Type B pancreatic cell (in vitro differentiated cells): ENCODE data around the gene DUSP12. TPM values are rescaled to one million over a fixed set of nuclear protein-coding genes. Genes with fewer than 3 reads are reported as not detected.

Experiments used
- DNase-seq: peaks from one replicate; pipeline ENCODE4 v3.0.0; 2021; ENCODE audit warnings: mixed read lengths; ENCODE audit not compliant: unreplicated experiment; ENCODE audit errors: extremely low spot score
- H3K27ac Mint-ChIP-seq: 2 replicates; pipeline ENCODE4 v1.8.0; 2021; ENCODE audit warnings: mild to moderate bottlenecking, mixed read lengths
- H3K27me3 Mint-ChIP-seq: 2 replicates; pipeline ENCODE4 v1.8.0; 2021; ENCODE audit warnings: mixed read lengths
- H3K36me3 Mint-ChIP-seq: 2 replicates; pipeline ENCODE4 v1.8.0; 2021; ENCODE audit warnings: mixed read lengths
- H3K4me1 Mint-ChIP-seq: one replicate; pipeline ENCODE4 v1.8.0; 2021; ENCODE audit warnings: mixed read lengths; ENCODE audit not compliant: unreplicated experiment
- H3K4me3 Mint-ChIP-seq: 2 replicates; pipeline ENCODE4 v1.8.0; 2021; ENCODE audit warnings: mild to moderate bottlenecking, mixed read lengths
- H3K9me3 Mint-ChIP-seq: 2 replicates; pipeline ENCODE4 v1.8.0; 2021; ENCODE audit warnings: mixed read lengths
- total RNA-seq: library from RNA; stranded (reverse); gene quantifications from 2 replicates; pipeline ENCODE4 v1.2.1, GENCODE V29; 2021; ENCODE audit warnings: low replicate concordance
- TF ChIP-seq, protein P1 (sequence below): fragments of 200-600 bp; sonication (generic); conservative IDR thresholded peaks from 2 replicates; pipeline ENCODE4 v1.5.0; 2021; ENCODE audit warnings: antibody characterized with exemption, mild to moderate bottlenecking

DUSP12 gene
- total RNA-seq, 1 donor from 2014 or later: 34.0 TPM

DNA sequence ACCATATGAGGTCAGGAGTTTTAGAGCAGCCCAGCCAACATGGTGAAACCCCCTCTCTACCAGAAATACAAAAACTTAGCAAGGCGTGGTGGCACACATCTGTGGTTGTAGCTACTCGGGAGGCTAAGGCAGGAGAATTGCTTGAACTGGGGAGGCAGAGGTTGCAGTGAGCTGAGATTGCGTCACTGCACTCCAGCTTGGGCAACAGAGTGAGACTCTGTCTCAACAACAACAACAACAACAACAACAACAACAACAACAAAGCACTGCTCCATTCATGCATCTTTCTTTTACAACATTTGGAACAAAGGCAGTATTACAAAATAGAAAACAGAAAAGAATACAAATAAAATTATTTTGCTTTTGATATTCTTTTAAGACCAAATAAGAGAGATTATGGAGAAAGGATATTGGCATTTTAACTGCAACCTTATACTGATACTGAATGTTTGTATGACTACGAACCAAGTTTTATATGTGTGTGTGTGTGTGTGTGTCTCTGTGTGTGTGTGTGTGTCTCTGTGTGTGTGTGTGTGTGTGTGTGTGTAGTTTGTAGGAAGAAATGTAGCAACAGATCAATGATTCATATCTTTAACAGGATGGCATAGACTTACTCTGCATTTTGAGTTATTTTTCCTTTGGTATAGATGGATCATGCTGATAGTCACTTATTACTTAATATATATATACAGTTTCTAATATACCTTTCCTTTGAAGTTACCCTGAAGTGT is 41.2 kb downstream of the DUSP12 start:
- H3K27me3 Mint-ChIP-seq: no peaks in the 10 kb centered on the region
- no peak overlapping the region for H3K4me3 Mint-ChIP-seq
- peaks cover 6% of the 10 kb centered on the region for H3K4me1 Mint-ChIP-seq
- peaks cover 20% of the 10 kb centered on the region for H3K36me3 Mint-ChIP-seq
- DNase-seq: no peak
- no peak overlapping the region for H3K27ac Mint-ChIP-seq
- H3K9me3 Mint-ChIP-seq: no peaks in the 10 kb centered on the region
- TF ChIP-seq, protein P1, sequence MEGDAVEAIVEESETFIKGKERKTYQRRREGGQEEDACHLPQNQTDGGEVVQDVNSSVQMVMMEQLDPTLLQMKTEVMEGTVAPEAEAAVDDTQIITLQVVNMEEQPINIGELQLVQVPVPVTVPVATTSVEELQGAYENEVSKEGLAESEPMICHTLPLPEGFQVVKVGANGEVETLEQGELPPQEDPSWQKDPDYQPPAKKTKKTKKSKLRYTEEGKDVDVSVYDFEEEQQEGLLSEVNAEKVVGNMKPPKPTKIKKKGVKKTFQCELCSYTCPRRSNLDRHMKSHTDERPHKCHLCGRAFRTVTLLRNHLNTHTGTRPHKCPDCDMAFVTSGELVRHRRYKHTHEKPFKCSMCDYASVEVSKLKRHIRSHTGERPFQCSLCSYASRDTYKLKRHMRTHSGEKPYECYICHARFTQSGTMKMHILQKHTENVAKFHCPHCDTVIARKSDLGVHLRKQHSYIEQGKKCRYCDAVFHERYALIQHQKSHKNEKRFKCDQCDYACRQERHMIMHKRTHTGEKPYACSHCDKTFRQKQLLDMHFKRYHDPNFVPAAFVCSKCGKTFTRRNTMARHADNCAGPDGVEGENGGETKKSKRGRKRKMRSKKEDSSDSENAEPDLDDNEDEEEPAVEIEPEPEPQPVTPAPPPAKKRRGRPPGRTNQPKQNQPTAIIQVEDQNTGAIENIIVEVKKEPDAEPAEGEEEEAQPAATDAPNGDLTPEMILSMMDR: no peak

DNA sequence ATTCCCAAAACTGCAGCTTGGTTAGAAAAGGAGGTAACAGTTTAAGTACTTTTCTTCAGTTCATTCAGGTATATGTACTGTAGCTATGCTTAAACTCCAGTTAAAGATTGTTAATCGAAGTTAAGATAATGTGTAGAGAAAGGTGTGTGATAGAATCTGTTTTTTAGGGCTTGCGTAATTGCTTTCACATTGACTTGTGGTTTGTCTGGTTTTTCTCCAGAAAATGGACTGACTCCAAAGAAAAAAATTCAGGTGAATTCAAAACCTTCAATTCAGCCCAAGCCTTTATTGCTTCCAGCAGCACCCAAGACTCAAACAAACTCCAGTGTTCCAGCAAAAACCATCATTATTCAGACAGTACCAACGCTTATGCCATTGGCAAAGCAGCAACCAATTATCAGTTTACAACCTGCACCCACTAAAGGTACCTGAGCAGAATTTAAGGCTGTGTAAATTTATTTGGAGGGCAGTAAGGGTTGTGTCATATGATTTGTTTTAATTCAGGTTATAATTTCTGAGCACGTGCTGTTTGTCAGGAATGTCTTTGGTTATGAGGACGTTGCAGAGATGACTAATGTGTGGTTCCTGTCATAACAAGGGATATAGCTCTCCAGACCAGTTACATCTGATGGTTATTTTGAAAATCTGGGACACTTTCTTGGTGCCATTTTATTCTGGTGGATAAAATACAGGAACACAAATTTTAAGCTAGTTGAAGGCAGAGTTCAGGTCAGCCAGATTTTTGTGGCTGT is 42.5 kb downstream of the DUSP12 start:
- peaks cover 6% of the 10 kb centered on the region for H3K4me1 Mint-ChIP-seq
- H3K36me3 Mint-ChIP-seq: peaks cover 15% of the 10 kb centered on the region
- TF ChIP-seq, protein P1: no peak
- H3K9me3 Mint-ChIP-seq: no peaks in the 10 kb centered on the region
- H3K27me3 Mint-ChIP-seq: no peaks in the 10 kb centered on the region
- H3K4me3 Mint-ChIP-seq: no peak overlapping the region
- H3K27ac Mint-ChIP-seq: no peak overlapping the region
- no peak for DNase-seq

DNA sequence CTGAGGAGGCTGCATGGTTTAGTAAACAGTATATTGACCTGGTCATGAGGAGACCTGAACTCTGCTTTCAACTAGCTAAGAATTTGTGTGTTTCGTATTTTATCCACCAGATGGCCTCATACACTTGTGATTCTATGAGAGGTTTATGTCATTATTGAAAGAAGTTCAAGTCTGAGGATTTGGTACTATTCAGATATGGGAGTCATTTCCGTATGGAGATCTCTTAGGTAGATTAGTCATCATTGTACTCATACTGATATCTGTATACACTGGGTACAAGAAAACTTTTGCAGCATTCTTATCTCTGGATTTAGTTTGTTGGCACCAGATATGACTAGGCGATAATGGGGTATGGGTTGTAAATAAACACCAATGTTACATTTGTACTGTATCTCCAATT is 43.2 kb downstream of the DUSP12 start:
- H3K9me3 Mint-ChIP-seq: no peaks in the 10 kb centered on the region
- H3K4me3 Mint-ChIP-seq: no peak overlapping the region
- DNase-seq: no peak
- TF ChIP-seq, protein P1: peak; percentile 81
- H3K27me3 Mint-ChIP-seq: no peaks in the 10 kb centered on the region
- H3K36me3 Mint-ChIP-seq: peaks cover 22% of the 10 kb centered on the region
- H3K4me1 Mint-ChIP-seq: peaks cover 6% of the 10 kb centered on the region
- peak overlapping the region; percentile 7 for H3K27ac Mint-ChIP-seq

DNA sequence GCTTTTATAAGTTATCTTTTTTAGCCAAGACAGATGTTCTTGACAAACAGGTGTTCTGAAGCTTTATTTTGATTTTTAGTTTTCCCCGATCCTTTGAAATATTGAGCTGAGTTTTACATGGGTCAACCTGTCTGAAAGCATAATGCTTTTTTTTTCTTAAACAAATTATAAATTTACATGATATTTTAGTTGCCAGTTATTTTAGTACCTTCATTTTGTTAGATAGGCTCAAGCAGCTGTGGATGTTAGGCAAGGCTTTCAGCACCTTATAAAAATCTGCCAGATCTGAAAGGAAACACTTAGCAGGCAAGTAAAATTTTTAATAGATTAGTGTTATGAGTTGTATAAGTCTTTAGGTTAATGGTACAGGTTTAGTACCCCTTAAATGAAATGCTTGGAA is 50.2 kb downstream of the DUSP12 start:
- DNase-seq: no peak
- peaks cover 33% of the 10 kb centered on the region for H3K36me3 Mint-ChIP-seq
- no peaks in the 10 kb centered on the region for H3K9me3 Mint-ChIP-seq
- TF ChIP-seq, protein P1: no peak
- H3K4me3 Mint-ChIP-seq: no peak overlapping the region
- H3K4me1 Mint-ChIP-seq: no peaks in the 10 kb centered on the region
- no peak overlapping the region for H3K27ac Mint-ChIP-seq
- no peaks in the 10 kb centered on the region for H3K27me3 Mint-ChIP-seq

DNA sequence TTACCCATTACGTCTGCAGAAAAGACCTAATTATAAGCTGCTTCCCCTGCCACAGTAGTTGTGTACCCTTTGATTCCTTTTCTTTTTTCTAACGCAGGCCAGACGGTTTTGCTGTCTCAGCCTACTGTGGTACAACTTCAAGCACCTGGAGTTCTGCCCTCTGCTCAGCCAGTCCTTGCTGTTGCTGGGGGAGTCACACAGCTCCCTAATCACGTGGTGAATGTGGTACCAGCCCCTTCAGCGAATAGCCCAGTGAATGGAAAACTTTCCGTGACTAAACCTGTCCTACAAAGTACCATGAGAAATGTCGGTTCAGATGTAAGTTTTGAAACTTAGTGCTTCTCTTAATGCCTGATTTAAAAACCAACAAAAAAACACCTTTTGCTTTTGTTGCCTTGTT is 52.4 kb downstream of the DUSP12 start:
- DNase-seq: no peak
- no peaks in the 10 kb centered on the region for H3K27me3 Mint-ChIP-seq
- peaks cover 35% of the 10 kb centered on the region for H3K36me3 Mint-ChIP-seq
- no peak overlapping the region for H3K4me3 Mint-ChIP-seq
- no peaks in the 10 kb centered on the region for H3K9me3 Mint-ChIP-seq
- TF ChIP-seq, protein P1: no peak
- H3K27ac Mint-ChIP-seq: no peak overlapping the region
- H3K4me1 Mint-ChIP-seq: peaks cover 10% of the 10 kb centered on the region
